Measurements from ENCODE around the gene ATP6V0A1. TPM values are rescaled to one million over a fixed set of nuclear protein-coding genes. Genes with fewer than 3 reads are reported as not detected.

The ATP6V0A1 gene
- total and polyA plus RNA-seq, 5 donors from 2014 or later: 13.8 to 28.1 (median 16.2) TPM

DNA sequence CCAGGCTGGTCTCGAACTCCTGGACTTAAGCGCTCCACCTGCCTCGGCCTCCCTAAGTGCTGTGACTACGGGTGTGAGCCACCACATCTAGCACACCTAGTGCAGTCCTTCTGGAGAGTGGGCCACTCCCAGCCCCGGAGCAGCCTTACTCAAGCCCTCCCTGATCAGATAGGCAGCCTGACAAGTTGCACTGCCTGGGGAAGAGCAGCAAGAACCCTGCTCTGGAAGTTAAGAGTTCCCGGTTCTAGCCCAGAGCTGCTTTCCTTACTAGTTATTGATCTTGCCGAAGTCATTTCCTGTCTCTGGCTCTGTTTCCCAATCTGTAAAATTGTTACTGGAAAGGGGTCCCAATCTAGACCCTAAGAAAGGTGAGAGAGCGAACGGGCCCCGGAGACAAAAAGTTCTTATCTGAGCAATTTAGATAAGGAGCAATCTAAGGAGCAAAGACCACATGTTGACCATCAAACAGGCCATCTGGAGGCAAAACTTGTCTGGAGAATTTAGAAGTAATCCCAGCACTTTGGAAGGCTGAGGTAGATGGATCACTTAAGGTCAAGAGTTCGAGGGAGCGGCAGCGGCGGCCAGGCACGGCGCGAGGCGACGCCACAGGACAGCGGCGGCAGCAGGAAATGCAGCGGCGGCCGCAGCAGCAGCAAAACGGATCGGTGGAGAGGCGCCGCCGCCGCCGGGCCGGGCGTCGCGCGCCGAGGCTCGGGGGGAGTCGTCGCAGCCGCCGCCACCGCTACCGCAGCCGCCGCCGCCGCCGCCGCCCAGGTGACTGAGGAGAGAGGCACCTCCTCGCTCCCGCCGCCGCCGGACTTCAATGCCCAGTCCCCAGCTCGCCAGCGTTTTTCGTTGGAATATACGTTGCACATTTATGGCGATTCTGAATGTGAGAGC, 73.0 kb downstream of the ATP6V0A1 start:
- peaks cover 10 to 47% (median 30%) of the 10 kb centered on the region in 4 donors for H3K4me1 Mint-ChIP-seq
- no peaks in the 10 kb centered on the region for H3K9me3 Mint-ChIP-seq
- DNase-seq (peak; percentile 42 to 49 (median 47)), ATAC-seq (ENCODE audit: low read depth in 2 of 2) (peak in 1 of 2 donors; percentile 21)
- no peaks in the 10 kb centered on the region for H3K27me3 ChIP-seq (ENCODE audit: control insufficient read depth, insufficient read depth, low read length)
- H3K4me1 ChIP-seq (ENCODE audit: control insufficient read depth, insufficient read depth, low read length, poor library complexity, severe bottlenecking): peaks cover 26% of the 10 kb centered on the region
- H3K27ac Mint-ChIP-seq: peak overlapping the region; percentile 32 to 69 (median 38)
- peak overlapping the region; percentile 39 to 85 (median 80) for H3K4me3 Mint-ChIP-seq
- H3K4me3 ChIP-seq (ENCODE audit: low read depth, low read length): peak overlapping the region; percentile 59
- H3K36me3 ChIP-seq (ENCODE audit: control insufficient read depth, insufficient read depth, low read length): no peaks in the 10 kb centered on the region
- no peaks in the 10 kb centered on the region for H3K9me3 ChIP-seq (ENCODE audit: control insufficient read depth in 2 of 2, low read length in 2 of 2)
- no peaks in the 10 kb centered on the region for H3K36me3 Mint-ChIP-seq
- no peak overlapping the region for H3K27ac ChIP-seq (ENCODE audit: insufficient read depth, low read length, poor library complexity, severe bottlenecking)
- H3K27me3 Mint-ChIP-seq: peaks cover 20% of the 10 kb centered on the region

DNA sequence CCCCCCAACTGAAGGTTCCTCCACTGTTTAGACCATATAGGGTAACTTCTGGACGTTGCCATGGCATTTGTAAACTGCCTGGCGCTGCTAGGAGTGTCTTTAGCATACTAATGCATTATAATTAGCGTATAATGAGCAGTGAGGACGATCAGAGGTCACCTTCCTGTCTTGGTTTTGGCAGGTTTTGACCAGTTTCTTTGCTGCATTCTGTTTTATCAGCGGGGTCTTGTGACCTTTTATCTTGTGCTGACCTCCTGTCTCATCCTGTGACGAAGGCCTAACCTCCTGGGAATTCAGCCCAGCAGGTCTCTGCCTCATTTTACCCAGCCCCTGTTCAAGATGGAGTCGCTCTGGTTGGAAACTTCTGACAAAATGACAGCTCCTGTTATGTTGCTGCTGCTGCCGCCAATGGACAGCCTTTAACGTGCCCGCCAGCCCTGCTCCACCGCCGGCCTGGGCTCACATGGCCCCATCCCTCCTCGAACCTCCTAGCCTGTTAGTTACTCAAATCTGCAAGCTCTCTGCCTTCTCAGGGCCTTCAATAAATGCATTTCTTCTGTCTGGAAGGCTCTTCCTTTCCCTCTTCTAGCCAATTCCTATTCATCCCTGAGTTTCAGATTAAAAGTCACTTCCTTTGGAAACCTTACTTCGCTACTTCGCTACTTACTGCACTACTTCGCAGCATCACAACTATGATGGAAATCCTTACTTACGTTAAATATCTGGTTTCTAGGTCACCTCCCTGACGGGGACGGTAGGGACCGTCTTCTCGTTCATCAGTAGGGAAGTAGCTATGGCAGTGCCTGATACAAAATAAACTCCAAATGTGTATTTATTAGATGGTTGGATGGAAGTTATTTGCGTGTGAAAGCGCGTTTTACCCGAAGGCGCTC, 76.7 kb downstream of the ATP6V0A1 start:
- Mint-ChIP-seq H3K36me3 (peaks cover 5% of the 10 kb centered on the region), H3K27me3 (peaks cover 17% of the 10 kb centered on the region), H3K4me3 (peak overlapping the region; percentile 69 to 88 (median 80)), H3K9me3 (no peaks in the 10 kb centered on the region), H3K27ac (peak overlapping the region; percentile 65 to 95 (median 72)), H3K4me1 (peaks cover 5 to 42% (median 30%) of the 10 kb centered on the region in 4 donors)
- ATAC-seq (ENCODE audit: low read depth in 2 of 2) (no peak), DNase-seq (no peak)
- H3K27me3 ChIP-seq (ENCODE audit: control insufficient read depth, insufficient read depth, low read length): no peaks in the 10 kb centered on the region
- H3K36me3 ChIP-seq (ENCODE audit: control insufficient read depth, insufficient read depth, low read length): no peaks in the 10 kb centered on the region
- H3K27ac ChIP-seq (ENCODE audit: insufficient read depth, low read length, poor library complexity, severe bottlenecking): peak overlapping the region; percentile 67
- H3K4me3 ChIP-seq (ENCODE audit: low read depth, low read length): peak overlapping the region; percentile 72
- H3K4me1 ChIP-seq (ENCODE audit: control insufficient read depth, insufficient read depth, low read length, poor library complexity, severe bottlenecking): peaks cover 31% of the 10 kb centered on the region
- H3K9me3 ChIP-seq (ENCODE audit: control insufficient read depth in 2 of 2, low read length in 2 of 2): no peaks in the 10 kb centered on the region

DNA sequence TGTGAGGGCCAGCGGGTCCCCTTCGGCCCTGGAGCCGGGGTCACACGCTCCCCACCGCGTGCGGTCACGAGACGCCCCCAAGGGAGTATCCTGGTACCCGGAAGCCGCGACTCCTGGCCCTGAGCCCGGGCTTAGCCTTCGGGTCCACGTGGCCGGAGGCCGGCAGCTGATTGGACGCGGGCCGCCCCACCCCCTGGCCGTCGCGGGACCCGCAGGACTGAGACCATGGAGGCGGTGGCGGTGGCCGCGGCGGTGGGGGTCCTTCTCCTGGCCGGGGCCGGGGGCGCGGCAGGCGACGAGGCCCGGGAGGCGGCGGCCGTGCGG, 77.3 kb downstream of the ATP6V0A1 start, which contains the start of gene NAGLU:
TSS of gene NAGLU (plus strand) at position 194 of the 324 bp plus-strand sequence. CDS start at position 226, 32 bp downstream.
- H3K4me1 Mint-ChIP-seq: peaks cover 5 to 42% (median 27%) of the 10 kb centered on the region in 4 donors
- peak within 1 kb of the TSS; percentile 65 to 95 (median 94) for H3K27ac Mint-ChIP-seq
- H3K4me3 ChIP-seq (ENCODE audit: low read depth, low read length): peak within 1 kb of the TSS; percentile 72

DNA sequence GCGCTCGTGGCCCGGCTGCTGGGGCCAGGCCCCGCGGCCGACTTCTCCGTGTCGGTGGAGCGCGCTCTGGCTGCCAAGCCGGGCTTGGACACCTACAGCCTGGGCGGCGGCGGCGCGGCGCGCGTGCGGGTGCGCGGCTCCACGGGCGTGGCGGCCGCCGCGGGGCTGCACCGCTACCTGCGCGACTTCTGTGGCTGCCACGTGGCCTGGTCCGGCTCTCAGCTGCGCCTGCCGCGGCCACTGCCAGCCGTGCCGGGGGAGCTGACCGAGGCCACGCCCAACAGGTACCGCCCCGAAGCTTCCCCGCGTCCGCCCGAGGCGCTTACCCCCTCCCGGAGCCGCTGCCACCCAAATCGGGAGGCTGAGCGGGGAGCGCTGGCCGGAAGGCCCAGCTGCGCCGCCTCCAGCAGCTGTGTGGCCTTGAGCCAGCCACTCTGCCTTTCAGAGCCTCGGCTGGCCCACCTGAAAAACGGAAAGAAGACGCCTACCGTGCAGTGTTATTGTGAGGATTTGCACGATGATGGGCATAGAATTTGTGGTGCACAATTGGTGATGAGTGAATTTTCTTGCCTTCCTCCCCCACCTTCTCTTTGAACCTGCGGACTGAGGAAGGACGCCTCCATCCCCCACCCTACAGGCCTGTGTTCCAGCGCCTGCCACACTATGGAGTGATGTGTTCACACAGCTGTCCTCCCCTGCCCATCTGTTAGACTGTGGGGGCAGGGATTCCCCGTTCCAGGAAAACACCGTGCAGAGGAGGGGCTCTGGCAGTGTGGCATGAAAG, 77.9 kb downstream of the ATP6V0A1 start:
- H3K36me3 ChIP-seq (ENCODE audit: control insufficient read depth, insufficient read depth, low read length): no peaks in the 10 kb centered on the region
- Mint-ChIP-seq H3K4me3 (peak overlapping the region; percentile 71 to 92 (median 88)), H3K27ac (peak overlapping the region in 2 of 3 donors; percentile 63 to 94)

More for the DNA sequence above, 77.3 kb downstream of the ATP6V0A1 start, which contains the start of gene NAGLU:
- ATAC-seq (ENCODE audit: low read depth in 2 of 2) (peak; percentile 83 to 91), DNase-seq (peak; percentile 69 to 89 (median 74))
- Mint-ChIP-seq H3K27me3 (peaks cover 14% of the 10 kb centered on the region), H3K9me3 (no peaks in the 10 kb centered on the region), H3K36me3 (peaks cover 5% of the 10 kb centered on the region), H3K4me3 (peak within 1 kb of the TSS; percentile 76 to 92 (median 88))
- Histone ChIP-seq H3K27me3 (ENCODE audit: control insufficient read depth, insufficient read depth, low read length) (no peaks in the 10 kb centered on the region), H3K27ac (ENCODE audit: insufficient read depth, low read length, poor library complexity, severe bottlenecking) (peak within 1 kb of the TSS; percentile 67), H3K9me3 (ENCODE audit: control insufficient read depth in 2 of 2, low read length in 2 of 2) (no peaks in the 10 kb centered on the region), H3K36me3 (ENCODE audit: control insufficient read depth, insufficient read depth, low read length) (no peaks in the 10 kb centered on the region), H3K4me1 (ENCODE audit: control insufficient read depth, insufficient read depth, low read length, poor library complexity, severe bottlenecking) (peaks cover 27% of the 10 kb centered on the region)

DNA sequence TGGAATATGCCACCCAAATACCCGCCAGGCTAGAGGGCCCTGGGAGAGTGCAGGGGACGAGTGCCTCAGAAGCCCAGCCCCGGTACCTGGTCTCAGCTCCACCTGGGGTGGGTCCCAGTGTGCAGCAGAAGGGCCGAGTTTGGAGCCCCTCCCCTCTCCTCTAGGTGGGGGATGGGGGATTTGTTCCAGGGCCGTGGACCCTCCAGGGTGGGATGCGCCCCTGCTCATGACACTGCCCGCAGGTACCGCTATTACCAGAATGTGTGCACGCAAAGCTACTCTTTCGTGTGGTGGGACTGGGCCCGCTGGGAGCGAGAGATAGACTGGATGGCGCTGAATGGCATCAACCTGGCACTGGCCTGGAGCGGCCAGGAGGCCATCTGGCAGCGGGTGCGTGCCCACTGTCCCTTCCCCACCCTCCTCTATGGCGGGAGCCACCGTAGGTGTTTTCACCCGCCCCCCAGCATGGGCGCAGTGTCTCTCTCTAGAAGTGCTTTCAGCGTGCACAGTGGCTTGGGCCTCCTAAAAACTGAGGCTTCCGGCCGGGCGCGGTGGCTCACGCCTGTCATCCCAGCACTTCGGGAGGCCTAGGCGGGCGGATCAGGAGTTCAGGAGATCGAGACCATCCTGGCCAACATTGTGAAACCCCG, 78.6 kb downstream of the ATP6V0A1 start:
- Mint-ChIP-seq H3K9me3 (no peaks in the 10 kb centered on the region), H3K4me1 (peaks cover 0 to 39% (median 20%) of the 10 kb centered on the region in 4 donors), H3K27me3 (peaks cover 5% of the 10 kb centered on the region), H3K4me3 (peak overlapping the region; percentile 71 to 92 (median 88)), H3K27ac (peak overlapping the region in 1 of 3 donors; percentile 94), H3K36me3 (peaks cover 8% of the 10 kb centered on the region)
- no peaks in the 10 kb centered on the region for H3K27me3 ChIP-seq (ENCODE audit: control insufficient read depth, insufficient read depth, low read length)
- peak overlapping the region; percentile 68 for H3K4me3 ChIP-seq (ENCODE audit: low read depth, low read length)
- ATAC-seq (ENCODE audit: low read depth in 2 of 2) (no peak), DNase-seq (no peak)
- no peak overlapping the region for H3K27ac ChIP-seq (ENCODE audit: insufficient read depth, low read length, poor library complexity, severe bottlenecking)
- H3K36me3 ChIP-seq (ENCODE audit: control insufficient read depth, insufficient read depth, low read length): no peaks in the 10 kb centered on the region
- H3K9me3 ChIP-seq (ENCODE audit: control insufficient read depth in 2 of 2, low read length in 2 of 2): no peaks in the 10 kb centered on the region
- H3K4me1 ChIP-seq (ENCODE audit: control insufficient read depth, insufficient read depth, low read length, poor library complexity, severe bottlenecking): peaks cover 24% of the 10 kb centered on the region

More for the DNA sequence above, 77.9 kb downstream of the ATP6V0A1 start:
- H3K4me3 ChIP-seq (ENCODE audit: low read depth, low read length): peak overlapping the region; percentile 68
- H3K9me3 ChIP-seq (ENCODE audit: control insufficient read depth in 2 of 2, low read length in 2 of 2): no peaks in the 10 kb centered on the region
- H3K9me3 Mint-ChIP-seq: no peaks in the 10 kb centered on the region
- H3K4me1 Mint-ChIP-seq: peaks cover 3 to 42% (median 23%) of the 10 kb centered on the region in 4 donors
- peaks cover 8% of the 10 kb centered on the region for H3K36me3 Mint-ChIP-seq
- peak; percentile 59 to 71 for ATAC-seq (ENCODE audit: low read depth in 2 of 2)
- H3K27me3 ChIP-seq (ENCODE audit: control insufficient read depth, insufficient read depth, low read length): no peaks in the 10 kb centered on the region
- peak; percentile 59 to 84 (median 67) for DNase-seq
- peak overlapping the region; percentile 23 for H3K27ac ChIP-seq (ENCODE audit: insufficient read depth, low read length, poor library complexity, severe bottlenecking)
- peaks cover 28% of the 10 kb centered on the region for H3K4me1 ChIP-seq (ENCODE audit: control insufficient read depth, insufficient read depth, low read length, poor library complexity, severe bottlenecking)
- peaks cover 9% of the 10 kb centered on the region for H3K27me3 Mint-ChIP-seq

DNA sequence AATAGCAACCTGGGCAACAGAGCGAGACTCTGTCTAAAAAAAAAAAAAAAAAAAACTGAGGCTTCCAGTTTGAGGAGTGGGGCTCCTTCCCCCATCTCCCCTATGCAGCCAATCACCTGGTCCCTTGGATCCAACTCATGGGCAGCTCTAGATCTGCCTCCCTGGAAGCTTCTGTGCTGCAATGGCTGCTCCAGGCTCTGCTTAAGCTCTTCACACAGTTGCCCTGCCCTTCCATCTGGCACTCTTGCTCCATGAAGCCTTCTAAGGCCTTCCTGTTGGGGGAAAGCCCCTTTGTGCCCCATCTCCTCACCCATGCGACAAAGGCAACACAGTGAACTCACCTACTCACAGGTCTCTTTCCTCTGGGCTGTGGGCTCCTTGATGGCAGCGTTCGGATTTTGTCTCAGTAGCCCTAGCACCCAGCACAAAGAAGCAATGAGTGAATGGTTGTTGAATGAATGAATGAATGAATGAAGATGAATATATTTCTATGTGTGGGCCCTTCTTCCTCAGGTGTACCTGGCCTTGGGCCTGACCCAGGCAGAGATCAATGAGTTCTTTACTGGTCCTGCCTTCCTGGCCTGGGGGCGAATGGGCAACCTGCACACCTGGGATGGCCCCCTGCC, 79.3 kb downstream of the ATP6V0A1 start:
- Mint-ChIP-seq H3K27me3 (peaks cover 5% of the 10 kb centered on the region), H3K27ac (peak overlapping the region in 2 of 3 donors; percentile 60 to 74), H3K9me3 (no peaks in the 10 kb centered on the region), H3K36me3 (peaks cover 8% of the 10 kb centered on the region), H3K4me1 (peaks cover 0 to 39% (median 20%) of the 10 kb centered on the region in 4 donors), H3K4me3 (peak overlapping the region; percentile 68 to 83 (median 78))
- Histone ChIP-seq H3K27me3 (ENCODE audit: control insufficient read depth, insufficient read depth, low read length) (no peaks in the 10 kb centered on the region), H3K4me3 (ENCODE audit: low read depth, low read length) (no peak overlapping the region), H3K4me1 (ENCODE audit: control insufficient read depth, insufficient read depth, low read length, poor library complexity, severe bottlenecking) (peaks cover 24% of the 10 kb centered on the region), H3K27ac (ENCODE audit: insufficient read depth, low read length, poor library complexity, severe bottlenecking) (no peak overlapping the region), H3K36me3 (ENCODE audit: control insufficient read depth, insufficient read depth, low read length) (no peaks in the 10 kb centered on the region), H3K9me3 (ENCODE audit: control insufficient read depth in 2 of 2, low read length in 2 of 2) (no peaks in the 10 kb centered on the region)
- ATAC-seq (ENCODE audit: low read depth in 2 of 2) (no peak), DNase-seq (no peak)

Measured in CD4-positive, CD25-positive, alpha-beta regulatory T cell (primary cell).